ENCODE data around the gene C1orf21.

Gene C1orf21

GRCh38 chr1:184635347-184635979 is 248.6 kb downstream of the C1orf21 start:
- no peak for DNase-seq

DNA sequence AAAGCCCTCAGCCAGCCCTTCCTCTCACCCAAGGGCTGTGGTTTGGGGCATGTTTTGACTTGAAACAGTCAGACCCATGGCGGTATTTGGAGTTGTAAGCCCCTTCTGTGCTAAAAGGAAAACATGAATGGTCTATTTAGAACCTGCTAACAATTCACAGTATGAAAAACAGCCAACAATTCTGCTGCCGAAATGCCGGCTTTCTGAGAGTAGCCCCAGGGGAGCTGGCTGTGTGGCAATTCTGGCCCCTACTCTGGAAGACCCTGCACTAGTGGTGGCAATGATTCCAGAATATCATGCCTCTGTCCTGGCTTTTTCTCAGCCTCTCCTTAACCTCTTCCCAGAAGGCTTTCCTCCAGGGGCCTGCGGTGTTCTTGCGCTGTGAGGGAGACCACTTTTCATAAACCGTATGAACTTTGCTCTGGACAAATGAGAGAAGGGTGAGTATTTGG is 249.2 kb downstream of the C1orf21 start:
- no peak for DNase-seq

DNA sequence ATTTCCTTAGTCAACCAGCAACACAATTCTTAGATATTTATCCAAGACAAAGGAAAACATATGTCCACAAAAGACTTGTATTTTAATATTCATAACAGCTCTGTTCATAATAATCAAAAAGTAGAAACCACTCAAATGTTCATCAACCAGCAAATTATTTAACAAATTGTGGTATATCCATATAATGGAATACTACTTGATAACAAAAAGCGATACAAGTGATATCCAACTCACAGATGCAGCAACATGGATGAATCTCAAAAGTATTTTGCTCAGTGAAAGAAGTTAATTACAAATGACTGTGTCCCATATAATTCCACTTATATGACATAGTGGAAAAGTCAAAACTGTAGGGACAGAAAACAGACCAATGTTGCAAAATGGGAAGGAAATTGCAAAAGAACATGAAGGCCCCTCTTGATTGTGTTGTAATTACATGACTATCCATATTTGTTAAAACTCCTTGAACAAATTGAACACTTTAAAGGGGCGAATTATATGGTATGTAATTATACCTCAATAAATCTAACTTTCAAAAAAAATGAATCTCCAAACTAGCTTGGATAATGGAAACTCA is 250.9 kb downstream of the C1orf21 start:
- DNase-seq, result no peak

DNA sequence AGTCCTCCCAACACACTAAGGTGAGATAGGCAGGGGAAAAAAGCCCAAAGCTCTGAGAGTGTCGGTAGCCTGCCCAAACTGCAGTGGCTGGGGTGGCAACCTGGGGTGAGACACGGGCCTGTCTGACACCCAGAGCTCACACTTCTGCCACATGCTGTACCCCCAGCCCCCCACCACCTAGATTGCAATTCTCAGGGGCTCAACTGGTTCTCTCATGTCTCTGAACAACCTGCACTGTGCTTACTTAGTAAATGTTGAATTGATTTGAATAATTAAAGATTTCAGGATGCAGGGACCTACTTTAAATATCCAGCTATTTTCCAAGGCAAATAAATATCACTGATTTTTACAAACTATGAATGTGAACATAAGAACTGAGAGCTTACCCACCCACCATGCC is 252.4 kb downstream of the C1orf21 start:
- no peak for DNase-seq

- DNase-seq, result no peak
These were observed 253.7 kb downstream of the C1orf21 start for GRCh38 chr1:184640505-184640904.

DNA sequence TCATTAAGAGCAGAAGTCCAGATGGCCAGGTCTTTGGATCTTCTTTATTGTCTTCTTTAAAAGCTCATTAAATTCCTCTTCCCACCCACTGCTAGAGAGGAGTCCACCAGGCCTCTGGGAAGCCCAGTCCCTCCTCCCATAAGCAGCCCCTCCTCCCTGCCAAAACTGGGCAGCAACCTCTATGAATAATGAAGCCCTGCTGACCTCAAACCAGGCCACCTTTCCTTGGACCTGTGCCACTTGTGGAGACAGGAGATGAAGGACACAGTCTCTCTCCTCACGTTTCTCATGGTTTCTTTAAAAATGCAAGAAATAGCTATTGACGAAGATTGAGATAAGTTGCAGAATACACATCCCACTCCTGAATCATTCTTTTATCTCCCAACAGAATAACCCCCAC is 255.1 kb downstream of the C1orf21 start:
- no peak for DNase-seq

GRCh38 chr1:184643661-184644060 is 256.8 kb downstream of the C1orf21 start:
- DNase-seq, result no peak

GRCh38 chr1:184644771-184645170 is 257.9 kb downstream of the C1orf21 start:
- no peak for DNase-seq

DNA sequence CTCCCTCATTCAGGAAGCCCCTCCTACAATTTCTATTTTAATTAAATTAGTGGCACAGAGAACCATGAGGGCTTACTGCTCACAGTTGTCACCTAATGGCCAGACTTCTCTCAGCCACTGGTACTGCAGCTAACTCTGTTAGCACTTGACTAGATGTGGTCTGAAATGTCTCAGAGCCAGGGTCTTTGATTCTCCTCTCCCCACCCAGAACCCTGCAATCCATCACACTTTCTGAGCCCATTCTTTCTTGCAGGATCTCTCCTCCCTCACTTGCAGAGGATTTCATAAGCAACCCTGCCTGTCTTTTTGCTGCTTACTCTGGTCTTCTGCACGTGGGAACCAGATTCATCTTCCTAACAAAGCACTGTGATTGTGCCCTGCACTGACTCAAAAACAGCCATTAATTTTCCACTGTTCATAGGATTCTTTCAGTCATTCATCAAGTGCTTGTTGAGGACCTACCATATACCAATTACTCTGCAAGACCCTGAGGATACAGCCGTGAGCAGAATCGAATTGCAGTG is 259.4 kb downstream of the C1orf21 start:
- no peak for DNase-seq

GRCh38 chr1:184646824-184647223 is 260.0 kb downstream of the C1orf21 start:
- no peak for DNase-seq

- no peak for DNase-seq
These were observed 260.6 kb downstream of the C1orf21 start for GRCh38 chr1:184647471-184647870.

DNA sequence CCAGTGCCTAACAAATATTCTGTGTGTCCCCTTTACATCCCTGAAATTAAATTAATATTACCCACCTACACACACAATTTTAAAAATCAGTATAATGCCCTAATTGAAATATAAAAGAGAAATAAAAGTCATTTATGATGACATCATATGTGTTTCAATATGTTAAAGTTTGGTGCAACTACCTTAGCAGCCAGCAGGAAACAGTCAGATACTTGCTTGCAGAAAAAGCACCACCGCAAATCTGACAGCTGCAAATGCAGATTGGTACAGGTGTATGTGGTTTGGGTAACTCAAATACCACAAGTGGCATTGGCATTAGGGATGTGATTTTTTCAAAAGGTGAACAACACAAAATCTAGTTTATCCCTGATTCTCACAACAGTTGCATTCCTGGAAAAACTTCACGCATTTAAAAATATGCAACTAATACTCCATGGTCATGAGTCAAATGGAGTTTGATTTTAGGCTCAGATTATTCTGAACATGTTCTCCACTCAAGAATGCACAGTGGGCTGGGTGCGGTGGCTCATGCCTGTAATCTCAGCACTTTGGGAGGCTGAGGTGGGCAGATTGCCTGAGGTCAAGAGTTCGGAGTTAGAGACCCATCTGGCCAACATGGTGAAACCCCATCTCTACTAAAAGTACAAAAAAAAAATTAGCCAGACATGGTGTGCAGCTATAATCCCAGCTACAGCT is 261.5 kb downstream of the C1orf21 start:
- DNase-seq, result no peak

GRCh38 chr1:184648856-184649201 is 262.0 kb downstream of the C1orf21 start:
- DNase-seq, result no peak

GRCh38 chr1:184649451-184649888 is 262.6 kb downstream of the C1orf21 start:
- no peak for DNase-seq

GRCh38 chr1:184650177-184650866 is 263.5 kb downstream of the C1orf21 start:
- no peak for DNase-seq

GRCh38 chr1:184655185-184655584 is 268.4 kb downstream of the C1orf21 start:
- DNase-seq, result no peak

DNA sequence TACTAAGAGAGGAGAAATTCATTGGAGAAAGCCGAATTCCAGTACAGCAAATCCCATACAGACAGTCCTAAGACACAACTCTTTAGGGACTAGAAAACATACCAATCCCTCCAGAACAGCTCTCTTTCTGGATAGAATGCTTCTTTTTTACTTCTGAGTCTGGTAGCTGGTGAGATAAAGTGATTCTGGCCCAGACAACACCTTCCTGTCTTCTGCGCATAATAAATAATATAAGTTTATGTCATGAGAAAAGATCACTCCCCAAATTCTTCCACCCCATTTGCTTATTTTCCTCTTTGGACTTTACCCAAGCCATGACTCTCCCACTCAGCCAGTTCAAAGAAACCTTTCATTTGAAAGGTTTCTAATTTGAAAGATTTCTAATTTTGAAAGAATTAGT is 269.4 kb downstream of the C1orf21 start:
- no peak for DNase-seq

- no peak for DNase-seq
These were observed 271.2 kb downstream of the C1orf21 start for GRCh38 chr1:184658055-184658454.

- no peak for DNase-seq
These were observed 273.8 kb downstream of the C1orf21 start for GRCh38 chr1:184660462-184661191.

DNA sequence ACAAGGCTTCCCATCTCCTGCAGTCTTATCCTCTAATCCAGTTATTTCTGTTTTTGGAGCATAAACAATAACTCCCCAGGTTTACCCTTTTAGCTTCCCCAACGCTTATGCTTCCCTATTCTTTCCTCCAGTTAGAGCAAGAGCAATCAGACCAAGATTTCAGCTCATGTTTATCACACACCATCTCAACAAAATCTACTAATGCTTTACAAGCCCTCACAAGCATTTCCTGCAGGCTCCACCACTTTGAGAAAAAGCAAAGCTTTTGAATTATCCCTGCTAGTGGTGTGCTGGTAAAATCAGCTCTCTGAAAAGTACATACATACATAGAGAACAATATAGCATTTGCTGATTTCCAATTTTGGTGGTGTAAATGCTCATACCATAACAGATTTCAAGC is 275.0 kb downstream of the C1orf21 start:
- no peak for DNase-seq

- peak; percentile 13 for DNase-seq
These were observed 277.3 kb downstream of the C1orf21 start for GRCh38 chr1:184664042-184664660.

DNA sequence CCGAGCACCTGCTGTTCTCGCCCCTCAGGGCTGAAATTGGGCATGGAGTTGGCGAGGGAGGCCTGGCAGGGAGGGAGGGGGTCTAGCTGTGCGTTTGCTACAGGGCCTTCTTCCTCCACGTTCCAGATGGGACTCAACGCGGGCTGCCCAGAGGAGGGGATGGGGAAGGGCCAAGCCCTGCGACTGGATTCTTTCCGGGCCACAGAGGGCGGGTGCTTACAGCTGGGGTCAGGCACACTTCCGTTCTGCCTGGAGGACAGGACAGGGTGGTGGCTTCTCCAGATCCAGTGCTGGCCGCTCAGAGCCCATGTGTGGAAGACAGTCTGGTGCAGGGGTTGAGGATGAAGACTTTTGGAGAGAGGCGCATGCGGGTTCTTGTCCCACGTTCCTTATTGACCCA is 277.8 kb downstream of the C1orf21 start:
- DNase-seq, result no peak

Measured in CD4-positive, alpha-beta T cell treated with Interleukin-6 for 4 hours (primary cell).